ENCODE data around the gene DCTD. TPM values are rescaled to one million over a fixed set of nuclear protein-coding genes. Genes with fewer than 3 reads are reported as not detected.

Gene DCTD
- total RNA-seq, result 36.0 TPM

DNA sequence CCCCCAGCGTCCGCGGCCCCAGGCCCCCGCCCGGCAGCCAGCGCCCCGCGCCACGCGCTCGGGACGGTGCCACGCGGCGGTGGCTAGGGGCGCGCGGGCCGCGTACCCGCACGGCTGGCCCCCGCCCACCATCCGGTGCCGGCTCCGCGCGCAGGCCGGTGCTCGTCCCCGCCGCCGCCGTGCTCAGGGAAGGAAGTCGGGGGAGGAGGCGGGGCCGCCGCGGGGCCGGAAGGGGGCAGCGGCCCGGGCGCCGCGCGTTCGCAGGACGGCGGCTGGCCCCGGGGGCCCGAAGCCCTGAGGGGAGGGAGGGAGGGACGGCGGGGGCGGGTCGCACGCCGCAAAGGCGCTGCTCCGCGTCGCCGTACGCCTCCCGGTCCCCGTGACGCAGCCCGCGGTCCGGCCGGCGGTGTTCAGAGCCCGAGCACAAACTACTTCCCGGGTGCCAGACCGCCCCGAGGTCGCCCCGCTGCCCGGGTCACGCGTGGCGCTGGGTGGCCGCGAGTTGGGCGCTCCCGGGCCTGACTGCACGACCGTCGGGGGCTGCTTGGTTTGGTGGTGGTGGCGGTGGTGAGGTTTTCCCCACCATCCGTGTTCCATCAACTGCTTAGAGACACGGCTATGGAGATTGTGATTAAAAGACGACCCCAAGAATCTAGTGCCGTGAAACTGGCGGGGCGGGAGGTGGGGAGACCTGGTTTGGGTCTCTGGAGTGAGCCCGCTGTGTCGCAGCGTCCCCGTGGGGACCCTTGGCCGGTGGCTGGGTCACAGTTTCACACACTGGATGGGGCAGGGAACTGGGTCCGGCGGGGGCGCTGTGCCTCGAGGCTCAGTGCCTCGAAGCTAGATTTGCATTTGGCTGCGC lies at the start of gene DCTD:
DCTD (minus strand) TSS at position 205 of the 862 bp plus-strand sequence. CDS start 1,818 bp downstream, outside the sequence.
- DNase-seq, result peak; percentile 50

DNA sequence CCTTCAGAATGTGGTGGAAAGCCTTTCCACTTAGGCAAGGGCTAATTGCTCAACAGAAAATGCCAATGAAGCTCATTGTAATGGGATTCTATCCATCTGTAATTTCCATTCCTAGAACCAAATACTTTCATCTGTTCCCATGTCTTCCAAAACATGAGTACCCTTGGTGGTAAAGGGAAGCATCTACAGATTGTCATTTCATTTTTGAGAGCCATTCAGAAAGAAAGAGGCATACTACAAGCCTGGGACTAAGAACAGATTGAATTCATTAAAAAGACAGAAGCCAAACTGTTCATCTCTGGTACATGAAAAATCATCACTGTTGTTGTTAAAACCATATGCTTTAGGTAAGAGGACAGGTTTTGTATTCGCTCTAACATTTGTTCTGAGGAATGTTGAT lies 43.6 kb upstream of the DCTD start:
- no peak for DNase-seq

DNA sequence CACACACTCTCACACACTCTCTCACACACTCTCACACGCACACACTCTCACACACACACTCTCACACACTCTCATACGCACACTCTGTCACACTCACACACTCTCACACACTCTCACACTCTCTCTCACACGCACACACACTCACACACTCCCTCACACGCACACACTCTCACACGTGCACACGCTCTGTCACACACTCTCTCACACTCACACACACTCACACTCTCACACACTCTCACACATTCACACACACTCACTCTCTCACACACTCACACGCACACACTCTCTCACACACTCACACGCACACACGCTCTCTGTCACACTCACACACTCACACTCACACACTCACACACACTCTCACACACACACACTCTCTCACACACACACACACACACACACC lies 43.0 kb upstream of the DCTD start:
- DNase-seq, result no peak

DNA sequence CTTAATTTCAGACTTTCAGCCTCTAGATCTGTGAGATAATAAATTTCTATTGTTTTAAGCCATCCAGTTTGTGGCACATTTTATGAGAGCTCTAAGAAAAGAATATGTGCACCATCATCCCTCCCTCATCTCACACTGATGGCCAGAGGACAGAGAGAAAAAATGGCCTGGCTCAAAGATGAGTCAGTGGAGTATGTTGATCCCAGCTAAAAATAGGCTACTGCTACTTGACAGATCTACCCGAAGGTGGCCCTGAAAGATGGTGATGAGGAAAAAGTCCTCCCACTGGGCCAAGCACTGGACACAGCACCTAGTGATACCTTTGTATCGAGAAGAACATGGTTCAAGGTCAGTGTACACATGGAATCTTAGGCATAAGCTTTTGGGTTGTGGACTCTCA lies 38.2 kb upstream of the DCTD start:
- no peak for DNase-seq

DNA sequence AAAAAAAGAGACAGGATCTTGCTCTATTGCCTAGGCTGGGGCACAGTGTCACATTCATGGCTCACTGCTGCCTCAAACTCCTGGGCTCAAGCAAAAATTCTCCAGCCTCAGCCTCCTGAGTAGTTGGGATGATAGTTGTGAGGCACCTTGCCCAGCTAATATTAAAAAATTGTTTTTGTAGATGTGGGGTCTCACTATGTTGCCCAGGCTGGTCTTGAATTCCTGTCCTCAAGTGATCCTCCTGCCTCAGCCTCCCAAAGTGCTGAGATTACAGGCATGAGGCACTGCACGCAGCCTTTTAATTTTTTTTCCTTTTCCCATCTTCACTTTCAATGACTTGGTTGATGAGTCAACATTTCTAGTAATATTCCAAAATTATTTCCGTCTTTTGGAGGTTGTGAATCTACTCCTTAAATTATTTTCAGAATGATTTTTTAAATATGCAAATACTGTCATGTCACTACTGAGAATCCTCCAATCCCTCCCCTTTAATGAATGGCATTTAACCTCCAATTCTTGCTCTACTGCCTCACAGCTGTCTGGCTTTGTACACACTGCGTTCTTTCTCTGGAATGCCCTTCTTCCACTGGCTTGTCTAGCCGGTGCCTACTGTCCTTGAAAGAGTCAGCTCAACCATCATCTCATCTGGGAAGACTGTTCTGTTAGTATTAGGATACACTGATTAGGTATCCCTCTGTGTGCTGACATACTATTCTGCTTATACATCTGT lies 27.5 kb upstream of the DCTD start:
- no peak for DNase-seq

DNA sequence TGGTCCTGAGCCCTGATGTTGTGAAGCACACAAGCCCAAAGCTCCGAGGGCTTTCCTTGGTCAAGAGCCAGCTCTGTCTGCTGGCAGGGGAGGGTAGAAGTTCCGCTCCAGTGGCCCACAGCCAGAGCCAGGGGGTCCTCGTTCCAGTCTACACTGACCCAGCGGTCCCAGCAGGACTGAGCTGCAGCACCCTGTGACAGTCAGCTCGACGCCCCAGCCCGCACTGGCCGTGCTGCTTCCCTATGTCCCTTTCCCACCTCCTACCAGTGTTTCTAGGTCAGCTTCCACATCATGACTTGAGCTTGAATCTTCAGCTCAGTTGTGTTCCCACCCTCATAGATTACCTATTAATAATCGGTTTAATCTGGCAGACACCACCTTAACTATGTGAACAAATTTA lies 22.5 kb upstream of the DCTD start:
- DNase-seq, result no peak

DNA sequence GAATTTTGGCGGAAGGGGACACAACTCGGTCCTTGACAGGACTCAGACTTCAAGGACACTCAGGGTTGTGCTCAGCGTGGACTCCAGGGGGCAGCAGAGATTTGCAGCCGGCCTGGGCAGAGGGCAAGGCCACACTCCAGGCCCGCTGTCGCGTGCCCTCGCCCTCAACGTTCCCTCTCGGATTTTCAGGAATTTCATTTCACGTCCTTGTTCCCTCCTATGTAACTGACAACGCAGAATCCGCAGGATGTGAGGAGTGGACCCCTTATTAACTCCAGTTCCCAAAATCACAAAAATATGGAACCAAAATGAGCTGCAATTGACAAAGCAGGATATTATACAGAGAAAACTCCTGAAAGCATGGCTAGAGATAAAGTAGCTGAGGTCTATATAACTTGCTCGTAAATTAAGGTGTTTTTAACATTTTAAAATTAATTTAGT lies 21.0 kb upstream of the DCTD start:
- peak; percentile 2 for DNase-seq

DNA sequence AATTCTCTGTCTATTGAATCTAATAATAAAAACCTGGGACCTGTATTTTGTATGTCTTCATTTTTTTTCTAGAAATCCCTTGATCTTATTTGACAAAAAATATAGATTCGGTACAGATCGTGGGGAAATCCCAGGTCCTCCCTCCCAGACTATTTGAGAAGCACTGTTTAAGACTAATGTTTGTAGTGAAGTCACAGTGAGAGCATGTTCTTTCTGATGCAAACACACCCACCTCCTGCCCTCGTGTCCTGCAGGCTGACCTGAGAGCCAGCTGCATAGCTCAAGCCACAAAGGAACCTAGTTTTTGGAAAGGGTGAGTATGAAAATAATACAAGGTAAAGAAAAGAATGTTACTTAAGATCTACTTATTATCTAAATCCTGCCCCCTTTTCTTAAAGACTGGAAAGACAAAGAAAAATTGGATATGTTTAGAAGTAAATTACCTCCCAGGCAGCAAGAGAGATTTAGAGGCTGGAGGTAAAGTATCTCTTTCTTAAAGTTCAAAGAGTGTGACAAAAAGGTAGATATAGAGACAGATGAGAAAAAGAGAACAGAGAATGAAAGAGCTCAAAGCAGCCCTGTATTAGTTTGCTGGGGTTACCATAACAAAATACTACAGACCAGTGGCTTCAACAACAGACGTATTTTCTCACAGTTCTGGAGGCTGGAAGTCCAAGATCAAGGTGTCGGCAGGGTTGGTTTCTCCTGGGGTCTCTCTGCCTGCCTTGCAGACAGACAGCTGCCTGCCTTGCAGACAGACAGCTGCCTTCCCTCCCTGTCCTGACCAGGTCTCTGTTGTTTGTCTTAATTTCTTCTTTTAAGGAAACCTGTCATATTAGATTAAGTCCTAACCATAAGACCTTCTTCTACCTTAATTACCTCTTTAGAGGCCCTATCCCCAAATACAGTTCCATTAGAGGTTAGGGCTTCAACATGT lies 20.4 kb upstream of the DCTD start:
- no peak for DNase-seq

DNA sequence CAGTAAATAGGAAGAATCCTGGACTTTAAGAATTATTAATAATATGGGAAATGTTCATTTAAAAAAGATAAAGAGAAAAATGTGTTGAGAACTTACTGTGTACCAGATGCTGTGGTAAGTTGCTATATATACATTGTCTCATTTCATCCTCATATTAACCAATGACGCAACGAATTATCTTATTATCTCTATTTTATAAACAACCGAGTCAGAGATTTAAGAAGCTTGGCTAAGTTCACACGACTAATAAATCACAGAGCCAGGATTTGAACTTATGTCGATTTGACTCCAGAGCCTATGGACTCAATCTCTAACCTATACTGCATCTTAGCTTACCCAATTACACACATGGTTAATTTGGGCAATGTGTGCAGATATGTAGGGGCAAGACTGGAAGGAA lies 15.5 kb upstream of the DCTD start:
- DNase-seq, result no peak

DNA sequence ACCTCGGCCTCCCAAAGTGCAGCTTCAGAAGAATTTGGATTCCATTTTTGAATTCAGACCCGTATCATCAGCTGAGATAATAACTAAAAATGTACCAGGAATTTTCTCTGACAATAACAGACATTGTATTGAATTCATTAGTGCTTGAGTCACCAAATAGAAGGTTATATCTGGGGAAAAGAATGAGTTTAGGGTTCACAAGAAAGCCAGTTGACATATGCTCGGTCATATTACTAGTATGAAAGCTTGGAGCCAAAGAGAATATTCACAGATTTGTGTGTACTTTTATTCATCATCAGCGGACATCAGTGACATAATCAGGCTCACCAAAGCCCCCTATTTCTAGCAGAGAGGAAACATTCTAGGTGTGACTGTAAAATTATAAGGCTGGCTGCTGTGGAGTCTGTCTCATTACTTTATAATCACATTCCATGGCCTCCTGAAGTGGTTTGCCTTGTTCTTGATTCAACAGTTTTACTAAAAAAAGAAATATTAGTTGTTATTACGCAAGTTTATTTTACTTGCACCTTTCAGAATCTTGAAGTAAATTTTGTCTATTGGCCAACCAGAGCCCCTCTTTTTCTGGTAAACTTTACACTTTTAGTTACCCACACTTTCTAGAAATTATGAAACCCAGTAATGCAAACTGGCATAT lies 14.6 kb upstream of the DCTD start:
- DNase-seq, result no peak

DNA sequence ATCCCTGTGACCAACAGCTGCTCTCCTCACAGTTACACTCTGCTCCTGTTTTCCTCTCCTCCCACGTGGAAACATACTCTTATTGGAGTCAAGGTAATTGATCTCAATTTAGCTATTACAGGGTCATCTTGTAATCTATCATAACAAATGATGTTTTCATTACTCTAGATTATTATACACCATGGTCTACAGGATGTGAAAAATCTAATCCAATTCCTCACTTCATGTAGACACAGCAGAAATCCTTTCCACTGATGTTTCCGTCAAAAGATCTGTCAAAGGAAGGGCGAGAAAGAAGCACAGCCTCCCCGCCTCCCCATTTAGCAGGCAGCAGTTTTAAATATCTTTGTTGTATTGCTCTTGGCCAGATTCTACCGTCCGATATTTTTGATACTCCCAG lies 13.7 kb upstream of the DCTD start:
- DNase-seq, result no peak

DNA sequence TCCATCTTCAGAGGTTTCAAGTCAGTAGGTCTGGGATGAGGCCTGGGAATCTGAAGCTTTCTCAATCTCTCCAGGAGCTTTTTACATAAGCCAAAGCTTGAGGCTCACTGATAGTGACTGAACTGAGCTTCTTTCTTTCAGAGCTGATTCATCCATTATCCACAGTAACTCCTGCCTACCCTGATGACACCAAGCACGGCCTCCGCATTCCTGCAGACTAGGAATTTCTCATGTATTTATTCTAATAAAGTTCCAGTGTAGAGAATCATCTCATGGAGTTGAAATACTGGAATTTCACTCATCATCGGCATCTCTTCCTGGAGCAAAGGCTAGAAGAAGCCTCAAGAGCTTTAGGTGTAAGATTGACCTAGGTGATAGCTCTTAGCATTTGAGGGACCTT lies 12.1 kb upstream of the DCTD start:
- DNase-seq, result no peak

DNA sequence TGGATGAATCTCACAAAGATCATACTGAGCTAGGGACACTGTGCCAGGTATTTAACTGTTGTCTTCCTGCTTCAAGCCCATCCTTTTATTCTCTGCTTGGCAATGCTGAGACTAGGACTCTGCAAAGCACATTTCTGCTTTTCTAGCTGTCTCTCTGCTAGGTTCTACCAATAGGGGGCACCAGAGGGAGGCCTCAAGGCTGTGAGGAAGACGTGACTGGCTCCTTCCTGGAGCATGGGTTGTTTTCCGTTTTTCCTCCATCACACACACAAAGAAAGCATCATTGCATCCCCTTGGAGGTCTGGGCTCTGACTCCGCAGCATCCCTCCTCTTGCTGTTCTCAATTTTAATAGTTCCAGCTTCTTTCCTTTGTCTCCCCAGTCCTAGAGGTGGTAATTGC lies 10.9 kb upstream of the DCTD start:
- no peak for DNase-seq

DNA sequence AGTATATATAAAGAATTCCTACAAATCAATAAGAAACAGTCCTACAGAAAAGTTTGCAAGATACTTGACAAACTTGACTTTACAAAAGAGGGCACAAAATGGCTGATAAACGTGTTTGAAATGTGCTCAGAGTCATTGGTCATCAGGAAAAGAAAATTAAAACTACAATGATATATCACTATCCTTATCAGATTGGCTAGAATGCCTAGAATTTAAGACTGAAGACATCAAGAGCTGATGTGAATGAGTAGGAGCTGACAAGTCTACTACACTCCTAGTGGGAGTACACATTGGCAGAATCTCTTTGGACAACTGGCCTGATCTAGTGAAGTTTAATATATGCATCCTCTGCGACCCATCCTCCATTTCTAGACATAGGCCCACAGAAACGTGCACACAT lies 10.3 kb upstream of the DCTD start:
- no peak for DNase-seq

DNA sequence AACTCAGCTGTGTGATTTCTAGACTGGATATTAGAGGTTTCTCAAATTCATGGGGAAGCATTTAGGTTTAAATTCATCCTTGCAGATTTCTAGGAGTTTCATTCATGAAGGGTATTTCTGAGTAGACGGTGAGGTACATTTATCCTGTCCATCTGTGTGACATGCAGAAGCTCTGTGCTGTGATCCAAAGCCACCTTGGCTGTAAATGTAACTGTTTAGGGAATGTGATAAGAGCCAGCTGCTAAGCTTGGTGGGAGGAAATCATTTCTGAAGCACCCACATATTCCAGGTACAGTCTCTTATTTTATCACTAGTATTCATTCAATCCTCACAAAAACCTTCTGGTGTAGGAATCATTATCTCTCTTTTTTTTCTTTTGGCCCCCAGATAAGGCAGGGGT lies 8.7 kb upstream of the DCTD start:
- no peak for DNase-seq

DNA sequence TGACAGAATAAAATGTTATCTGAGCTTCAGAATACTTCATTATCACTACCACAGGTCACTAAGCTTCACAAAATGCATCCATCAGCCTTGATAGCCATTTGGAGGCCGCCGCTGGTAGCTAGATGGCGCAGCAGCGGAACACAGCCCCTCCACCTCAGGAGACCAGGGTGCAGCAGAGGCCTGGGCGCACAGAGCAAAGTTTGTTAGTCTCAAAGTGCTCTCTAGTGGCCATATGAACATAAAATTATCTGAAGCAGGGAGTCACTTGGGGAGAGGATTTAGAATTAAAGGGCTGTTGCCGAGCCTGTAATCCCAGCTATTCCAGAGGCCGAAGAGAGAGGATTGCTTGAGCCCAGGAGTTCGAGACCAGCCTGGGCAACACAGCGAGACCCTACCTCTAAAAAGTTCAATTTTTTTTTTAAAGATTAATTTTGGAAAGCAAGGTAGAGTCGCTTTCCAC lies 8.1 kb upstream of the DCTD start:
- peak; percentile 32 for DNase-seq

DNA sequence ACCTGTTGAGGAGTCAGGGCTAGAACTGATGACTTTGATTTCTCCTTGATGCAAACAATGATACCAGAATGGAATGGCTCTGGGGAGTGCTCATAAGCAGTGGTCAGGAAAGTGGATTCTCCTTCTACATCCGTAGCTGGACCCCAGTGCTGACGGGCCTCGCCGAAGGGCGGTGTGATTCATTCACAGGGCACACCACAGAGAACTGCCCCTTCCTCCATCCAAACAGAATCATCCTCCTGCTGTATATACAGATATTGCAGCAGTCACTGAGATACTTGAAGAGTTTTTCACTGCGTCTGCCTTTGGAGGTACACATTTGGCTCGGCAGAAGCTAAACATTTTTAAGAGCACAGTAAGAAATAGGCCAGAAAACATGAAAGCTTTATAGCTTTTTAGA lies 7.3 kb upstream of the DCTD start:
- DNase-seq, result no peak

DNA sequence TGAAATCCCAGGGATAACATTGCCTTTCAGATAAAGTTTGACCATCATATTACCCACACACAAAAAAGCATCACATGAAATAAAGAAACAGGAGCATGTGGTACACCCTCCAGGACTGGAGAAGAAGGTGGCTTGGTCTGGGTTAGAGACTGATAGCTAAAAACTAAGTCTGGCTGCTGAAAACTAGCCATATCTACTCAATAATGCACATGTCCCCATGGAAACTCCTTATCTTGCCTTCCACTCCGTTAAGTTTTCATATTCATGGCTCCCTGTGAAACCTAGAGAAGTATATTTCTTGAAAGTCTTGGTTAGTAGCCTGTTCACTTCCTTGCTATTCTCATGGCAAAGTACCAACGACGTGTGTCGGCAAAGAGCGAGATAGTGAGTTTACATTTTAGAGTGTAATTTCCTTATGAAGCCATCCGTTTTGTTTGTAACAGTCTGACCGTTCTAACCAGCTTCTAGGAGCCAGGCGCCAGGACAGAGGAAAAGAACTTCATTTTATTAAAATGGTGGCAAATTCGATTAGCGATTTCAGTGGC lies 6.7 kb upstream of the DCTD start:
- DNase-seq, result no peak

DNA sequence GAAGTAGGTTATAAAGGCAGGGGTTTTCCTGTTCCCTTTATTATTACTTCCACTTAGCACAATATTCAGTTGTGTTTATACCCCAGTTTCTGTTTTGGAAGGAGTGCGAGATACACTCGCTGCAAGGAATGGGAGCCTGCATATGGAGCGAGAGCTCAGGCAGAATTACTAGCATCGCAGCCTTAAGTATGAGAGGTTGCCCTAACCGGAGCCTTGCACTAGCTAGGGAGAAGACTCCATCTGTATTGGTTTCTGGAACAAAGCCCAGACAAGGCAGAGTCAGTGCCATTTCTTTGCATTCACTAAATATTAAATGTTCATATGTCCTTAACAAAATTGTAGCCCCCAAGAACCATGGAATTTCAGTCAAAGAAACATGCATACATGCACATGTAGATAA lies 6.2 kb upstream of the DCTD start:
- no peak for DNase-seq

DNA sequence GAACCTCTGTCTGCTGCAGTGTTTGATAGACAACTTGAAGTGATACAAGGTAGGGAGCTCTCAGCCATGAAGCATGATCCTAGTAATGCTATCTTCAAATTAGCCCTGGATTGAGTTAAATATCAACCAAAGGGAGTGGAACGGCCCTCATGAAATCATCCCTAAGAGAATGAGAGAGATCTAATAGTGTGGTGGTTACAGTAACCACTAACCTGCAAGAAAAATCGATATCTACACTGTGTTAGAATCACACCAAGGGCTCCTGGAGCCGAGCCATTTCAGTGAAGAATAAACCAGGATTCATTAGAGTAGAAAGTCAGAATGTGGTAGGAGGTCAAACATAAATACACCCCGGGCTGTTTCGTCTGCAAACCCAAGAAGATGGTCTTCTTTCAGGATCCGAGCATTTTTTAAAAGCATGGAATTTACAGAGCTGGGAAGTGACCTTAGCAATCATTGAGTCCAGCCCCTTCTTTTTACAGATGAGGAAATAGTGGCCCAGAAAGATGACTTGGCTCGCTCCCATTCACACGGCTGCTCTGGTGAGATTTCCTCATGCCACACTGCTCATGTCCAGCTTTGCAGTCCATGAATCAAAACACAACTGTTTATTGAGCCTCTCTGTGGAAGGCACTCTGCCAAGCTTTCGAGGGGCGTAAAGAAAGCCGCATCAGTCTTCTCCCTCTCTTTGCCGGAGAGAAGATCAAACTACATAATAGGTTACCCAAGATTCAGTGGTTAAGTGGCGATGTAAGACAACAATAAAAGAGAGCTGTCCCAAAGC lies 5.5 kb upstream of the DCTD start:
- no peak for DNase-seq

DNA sequence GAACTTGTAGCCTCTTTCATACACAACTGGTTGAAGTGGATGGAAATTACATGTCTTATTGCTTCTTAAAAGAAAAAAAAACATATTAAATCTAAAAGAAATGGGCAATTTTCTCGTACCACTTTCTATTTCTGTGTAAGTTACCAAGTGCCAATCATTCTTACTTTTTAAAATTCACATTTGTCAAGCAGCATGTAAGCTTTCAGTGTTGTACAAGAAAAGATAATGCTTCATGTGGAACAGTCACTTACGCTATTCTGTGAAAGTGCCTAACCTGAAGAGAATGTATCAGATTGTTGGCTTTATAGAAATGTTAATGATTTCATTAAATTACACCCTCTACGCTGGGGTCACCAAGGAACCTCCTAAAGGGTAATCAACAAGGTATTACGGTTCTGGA lies 4.4 kb upstream of the DCTD start:
- no peak for DNase-seq

Measured in skin of body (tissue), 2 donors.